Epithelial cell of proximal tubule (primary cell): Measurements from ENCODE around the gene NFATC2IP. TPM values are rescaled to one million over a fixed set of nuclear protein-coding genes. Genes with fewer than 3 reads are reported as not detected.
"Not testable (repeated sequence)": the region's sequence is repeated elsewhere in the genome, so short reads cannot be mapped to it uniquely, and the experiment has no call there.

ENCODE experiments used
- DNase-seq: peaks from one replicate; pipeline ENCODE4 v3.0.0-alpha.2; 2011; ENCODE audit warnings: low read depth
- H3K4me3 ChIP-seq: 2 replicates; pipeline ENCODE4 v1.5.1; 2011; ENCODE audit warnings: low read depth, mild to moderate bottlenecking, low read length
- CTCF ChIP-seq: conservative IDR thresholded peaks from 2 replicates; pipeline ENCODE4 v1.5.1; 2012; ENCODE audit warnings: low read depth, mild to moderate bottlenecking, low read length
- total RNA-seq: library from RNA; depleted of rRNA; stranded (reverse); fragments of >200 nt; gene quantifications from 2 replicates; pipeline ENCODE4 v1.2.3, GENCODE V29; 2015

Gene NFATC2IP
- total RNA-seq, 1 donor from 2014 or later = 35.1 TPM

GRCh38 chr16:28925386-28926228, 25.1 kb upstream of the NFATC2IP start:
- no peak for DNase-seq
- peak overlapping the region; percentile 82 for H3K4me3 ChIP-seq
- no peak for TF ChIP-seq CTCF

- DNase-seq = not testable (repeated sequence)
- H3K4me3 ChIP-seq = peak overlapping the region; percentile 82
Observed at GRCh38 chr16:28926284-28926683, 24.5 kb upstream of the NFATC2IP start.

GRCh38 chr16:28927815-28928214, 22.9 kb upstream of the NFATC2IP start:
- no peak for TF ChIP-seq CTCF

GRCh38 chr16:28930203-28930602, 20.5 kb upstream of the NFATC2IP start:
- no peak for DNase-seq
- no peak for TF ChIP-seq CTCF
- no peak overlapping the region for H3K4me3 ChIP-seq

More at GRCh38 chr16:28927815-28928214, 22.9 kb upstream of the NFATC2IP start:
- DNase-seq = no peak
- no peak overlapping the region for H3K4me3 ChIP-seq

GRCh38 chr16:28930652-28931051, 20.1 kb upstream of the NFATC2IP start:
- DNase-seq = no peak
- H3K4me3 ChIP-seq = no peak overlapping the region
- TF ChIP-seq CTCF = no peak

- no peak for TF ChIP-seq CTCF
- no peak for DNase-seq
Observed at GRCh38 chr16:28931801-28932225, 18.9 kb upstream of the NFATC2IP start, which contains the start of gene CD19. Gene CD19 (plus strand): TSS chr16:28931971. CDS start chr16:28932001, 30 bp downstream.

GRCh38 chr16:28932339-28933141, 18.2 kb upstream of the NFATC2IP start:
- no peak for DNase-seq
- no peak overlapping the region for H3K4me3 ChIP-seq
- no peak for TF ChIP-seq CTCF

More at GRCh38 chr16:28931801-28932225, 18.9 kb upstream of the NFATC2IP start, which contains the start of gene CD19:
- no peak within 1 kb of the TSS for H3K4me3 ChIP-seq
